Thyroid gland (tissue), 4 donors: ENCODE results near the gene NKD1.

Experiments used
- POLR2A ChIP-seq, 2 donors: fragments of 450-650 bp; IDR thresholded peaks; one replicate each; pipeline ENCODE4 v1.6.1; 2017; ENCODE audit warnings: antibody characterized with exemption in 2 of 2, mild to moderate bottlenecking in 2 of 2, moderate library complexity in 1 of 2
- TF ChIP-seq, protein P1 (sequence below), 6 experiments: fragments of 200-600 bp in 3 of 6; fragments of 450-650 bp in 3 of 6; sonication (generic) in 3 of 6; IDR thresholded peaks; one replicate each; pipeline ENCODE4 v1.5.1; 2016 to 2019; ENCODE audit warnings: antibody characterized with exemption in 6 of 6, mild to moderate bottlenecking in 2 of 6, inconsistent platforms in 1 of 6, moderate library complexity in 1 of 6

- TF ChIP-seq, protein P1, sequence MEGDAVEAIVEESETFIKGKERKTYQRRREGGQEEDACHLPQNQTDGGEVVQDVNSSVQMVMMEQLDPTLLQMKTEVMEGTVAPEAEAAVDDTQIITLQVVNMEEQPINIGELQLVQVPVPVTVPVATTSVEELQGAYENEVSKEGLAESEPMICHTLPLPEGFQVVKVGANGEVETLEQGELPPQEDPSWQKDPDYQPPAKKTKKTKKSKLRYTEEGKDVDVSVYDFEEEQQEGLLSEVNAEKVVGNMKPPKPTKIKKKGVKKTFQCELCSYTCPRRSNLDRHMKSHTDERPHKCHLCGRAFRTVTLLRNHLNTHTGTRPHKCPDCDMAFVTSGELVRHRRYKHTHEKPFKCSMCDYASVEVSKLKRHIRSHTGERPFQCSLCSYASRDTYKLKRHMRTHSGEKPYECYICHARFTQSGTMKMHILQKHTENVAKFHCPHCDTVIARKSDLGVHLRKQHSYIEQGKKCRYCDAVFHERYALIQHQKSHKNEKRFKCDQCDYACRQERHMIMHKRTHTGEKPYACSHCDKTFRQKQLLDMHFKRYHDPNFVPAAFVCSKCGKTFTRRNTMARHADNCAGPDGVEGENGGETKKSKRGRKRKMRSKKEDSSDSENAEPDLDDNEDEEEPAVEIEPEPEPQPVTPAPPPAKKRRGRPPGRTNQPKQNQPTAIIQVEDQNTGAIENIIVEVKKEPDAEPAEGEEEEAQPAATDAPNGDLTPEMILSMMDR (IDR thresholded peaks at IDR 0.05), result no peak
- TF ChIP-seq POLR2A (IDR thresholded peaks at IDR 0.05), result no peak
Measured at GRCh38 chr16:50519001-50519400, 29.2 kb upstream of the NKD1 start.
